GM19397 (cell line): ENCODE data around the gene STAG3.
"Not testable (repeated sequence)": the region's sequence is repeated elsewhere in the genome, so short reads cannot be mapped to it uniquely, and the experiment has no call there.

ENCODE experiments used
- ATAC-seq: cut with Tn5 transposase; IDR thresholded peaks from one replicate; pipeline ENCODE4 v1.9.1; 2021; ENCODE audit warnings: mild to moderate bottlenecking, moderate library complexity; ENCODE audit not compliant: unreplicated experiment

The STAG3 gene

GRCh38 chr7:100211342-100211780 lies 33.6 kb downstream of the STAG3 start:
- ATAC-seq = no peak

GRCh38 chr7:100212631-100213286 lies 35.0 kb downstream of the STAG3 start:
- ATAC-seq = no peak

- no peak for ATAC-seq
Measured at GRCh38 chr7:100213672-100214071, 36.0 kb downstream of the STAG3 start.

GRCh38 chr7:100214356-100214755 lies 36.6 kb downstream of the STAG3 start:
- ATAC-seq = not testable (repeated sequence)

GRCh38 chr7:100215895-100216294 lies 38.2 kb downstream of the STAG3 start:
- ATAC-seq = no peak

- ATAC-seq = peak; percentile 5
Measured at GRCh38 chr7:100217934-100218333, 40.2 kb downstream of the STAG3 start.

GRCh38 chr7:100219271-100219737 lies 41.6 kb downstream of the STAG3 start:
- no peak for ATAC-seq

GRCh38 chr7:100219801-100220585 lies 42.3 kb downstream of the STAG3 start, which contains the start of gene PVRIG:
PVRIG (plus strand) TSS chr7:100219949; CDS start chr7:100219971, 22 bp downstream.
- ATAC-seq = not testable (repeated sequence)

- peak; percentile 2 for ATAC-seq
Measured at GRCh38 chr7:100220586-100221230, 43.0 kb downstream of the STAG3 start.

GRCh38 chr7:100221231-100221718 lies 43.6 kb downstream of the STAG3 start:
- peak; percentile 46 for ATAC-seq

GRCh38 chr7:100221767-100222444 lies 44.2 kb downstream of the STAG3 start:
- no peak for ATAC-seq

- no peak for ATAC-seq
Measured at GRCh38 chr7:100222445-100223132, 44.9 kb downstream of the STAG3 start.

GRCh38 chr7:100223376-100223927 lies 45.7 kb downstream of the STAG3 start:
- ATAC-seq = not testable (repeated sequence)

GRCh38 chr7:100224891-100225290 lies 47.2 kb downstream of the STAG3 start:
- ATAC-seq = not testable (repeated sequence)

- not testable (repeated sequence) for ATAC-seq
Measured at GRCh38 chr7:100234660-100235317, 57.1 kb downstream of the STAG3 start.

GRCh38 chr7:100239975-100240374 lies 62.3 kb downstream of the STAG3 start:
- not testable (repeated sequence) for ATAC-seq

- ATAC-seq = not testable (repeated sequence)
Measured at GRCh38 chr7:100243385-100243784, 65.7 kb downstream of the STAG3 start.

- ATAC-seq = not testable (repeated sequence)
Measured at GRCh38 chr7:100244988-100245605, 67.4 kb downstream of the STAG3 start.
